ENCODE data around the gene TIMELESS.

TIMELESS gene

GRCh38 chr12:56398324-56398723 is 50.9 kb downstream of the TIMELESS start:
- Histone ChIP-seq H3K27ac (ENCODE audit: extremely low read depth, low read depth, low read length) (no peak overlapping the region), H3K9me3 (ENCODE audit: control insufficient read depth, insufficient read depth, low read depth, low read length) (no peaks in the 10 kb centered on the region), H3K36me3 (ENCODE audit: control insufficient read depth in 2 of 2, insufficient read depth in 1 of 2, low read length in 2 of 2) (no peaks in the 10 kb centered on the region), H3K4me1 (ENCODE audit: control insufficient read depth, insufficient read depth, low read length) (no peaks in the 10 kb centered on the region), H3K4me3 (ENCODE audit: low read depth, low read length) (no peak overlapping the region)
- POLR2A ChIA-PET: no interaction called here
- CTCF ChIA-PET: interaction anchor here (1.1 to 1.4 kb wide), 2 partner anchors 20 to 133 kb away, joined by 3 read pairs; no protein-coding TSS in a partner anchor
- no peak for TF ChIP-seq ZSCAN30 (tag by site-specific recombination; IDR thresholded peaks at IDR 0.05)
- TF ChIP-seq, protein P1, sequence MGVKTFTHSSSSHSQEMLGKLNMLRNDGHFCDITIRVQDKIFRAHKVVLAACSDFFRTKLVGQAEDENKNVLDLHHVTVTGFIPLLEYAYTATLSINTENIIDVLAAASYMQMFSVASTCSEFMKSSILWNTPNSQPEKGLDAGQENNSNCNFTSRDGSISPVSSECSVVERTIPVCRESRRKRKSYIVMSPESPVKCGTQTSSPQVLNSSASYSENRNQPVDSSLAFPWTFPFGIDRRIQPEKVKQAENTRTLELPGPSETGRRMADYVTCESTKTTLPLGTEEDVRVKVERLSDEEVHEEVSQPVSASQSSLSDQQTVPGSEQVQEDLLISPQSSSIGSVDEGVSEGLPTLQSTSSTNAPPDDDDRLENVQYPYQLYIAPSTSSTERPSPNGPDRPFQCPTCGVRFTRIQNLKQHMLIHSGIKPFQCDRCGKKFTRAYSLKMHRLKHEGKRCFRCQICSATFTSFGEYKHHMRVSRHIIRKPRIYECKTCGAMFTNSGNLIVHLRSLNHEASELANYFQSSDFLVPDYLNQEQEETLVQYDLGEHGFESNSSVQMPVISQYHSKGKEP (tag by site-specific recombination; IDR thresholded peaks at IDR 0.05): no peak
- no peak for TF ChIP-seq TRIM28 (IDR thresholded peaks at IDR 0.05; ENCODE audit: borderline replicate concordance, low read length)
- no peak for TF ChIP-seq ZNF174 (tag by site-specific recombination; IDR thresholded peaks at IDR 0.05)
- TF ChIP-seq ZNF654 (tag by site-specific recombination; IDR thresholded peaks at IDR 0.05; ENCODE audit: low read depth): no peak
- no peak for TF ChIP-seq ZNF529 (tag by site-specific recombination; IDR thresholded peaks at IDR 0.05; ENCODE audit: insufficient replicate concordance)
- no peak for TF ChIP-seq PATZ1 (tag by site-specific recombination; IDR thresholded peaks at IDR 0.05)
- no peak for TF ChIP-seq ZNF184 (tag by site-specific recombination; IDR thresholded peaks at IDR 0.05)
- TF ChIP-seq ZNF19 (tag by site-specific recombination; IDR thresholded peaks at IDR 0.05; ENCODE audit: low read depth): no peak
- no peak for TF ChIP-seq ZNF404 (tag by site-specific recombination; IDR thresholded peaks at IDR 0.05)
- TF ChIP-seq ZNF626 (tag by site-specific recombination; IDR thresholded peaks at IDR 0.05): no peak
- no peak for TF ChIP-seq ZNF837 (tag by site-specific recombination; IDR thresholded peaks at IDR 0.05)
- TF ChIP-seq ZNF335 (tag by site-specific recombination; conservative IDR thresholded peaks at IDR 0.05): no peak

DNA sequence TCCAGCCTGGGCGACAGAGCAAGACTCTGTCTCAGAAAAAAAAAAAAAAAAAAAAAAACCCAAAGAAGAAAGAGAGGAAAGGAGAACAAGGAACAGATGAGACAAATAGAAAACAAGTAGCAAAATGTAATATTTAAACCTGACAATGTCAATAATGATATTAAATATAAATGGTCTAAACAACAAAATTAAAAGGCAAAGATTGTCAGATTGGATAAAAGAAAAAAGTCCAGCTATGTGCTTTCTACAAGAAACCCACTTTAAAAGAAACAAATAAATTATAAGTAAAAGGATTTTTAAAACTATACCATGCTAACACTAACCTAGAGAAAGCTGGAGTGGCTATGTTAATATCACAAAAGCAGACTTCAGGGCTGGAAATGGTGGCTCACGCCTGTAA is 56.9 kb downstream of the TIMELESS start:
- TF ChIP-seq ZNF341 (tag by site-specific recombination; IDR thresholded peaks at IDR 0.05; ENCODE audit: low read depth) (no peak), ZNF423 (tag by site-specific recombination; IDR thresholded peaks at IDR 0.05) (no peak), PATZ1 (tag by site-specific recombination; IDR thresholded peaks at IDR 0.05) (no peak), ZNF664 (tag by site-specific recombination; IDR thresholded peaks at IDR 0.05) (no peak), ZNF211 (tag by site-specific recombination; IDR thresholded peaks at IDR 0.05; ENCODE audit: low read depth) (no peak), ZNF626 (tag by site-specific recombination; IDR thresholded peaks at IDR 0.05) (no peak), TRIM28 (IDR thresholded peaks at IDR 0.05; ENCODE audit: borderline replicate concordance, low read length) (no peak), ZNF133 (tag by site-specific recombination; IDR thresholded peaks at IDR 0.05) (no peak), PRDM1 (tag by site-specific recombination; IDR thresholded peaks at IDR 0.05) (no peak), ZNF623 (tag by site-specific recombination; IDR thresholded peaks at IDR 0.05) (no peak), ZBTB1 (tag by site-specific recombination; IDR thresholded peaks at IDR 0.05) (no peak), ZNF610 (tag by site-specific recombination; IDR thresholded peaks at IDR 0.05; ENCODE audit: borderline replicate concordance) (no peak)
- TF ChIP-seq, protein P2, sequence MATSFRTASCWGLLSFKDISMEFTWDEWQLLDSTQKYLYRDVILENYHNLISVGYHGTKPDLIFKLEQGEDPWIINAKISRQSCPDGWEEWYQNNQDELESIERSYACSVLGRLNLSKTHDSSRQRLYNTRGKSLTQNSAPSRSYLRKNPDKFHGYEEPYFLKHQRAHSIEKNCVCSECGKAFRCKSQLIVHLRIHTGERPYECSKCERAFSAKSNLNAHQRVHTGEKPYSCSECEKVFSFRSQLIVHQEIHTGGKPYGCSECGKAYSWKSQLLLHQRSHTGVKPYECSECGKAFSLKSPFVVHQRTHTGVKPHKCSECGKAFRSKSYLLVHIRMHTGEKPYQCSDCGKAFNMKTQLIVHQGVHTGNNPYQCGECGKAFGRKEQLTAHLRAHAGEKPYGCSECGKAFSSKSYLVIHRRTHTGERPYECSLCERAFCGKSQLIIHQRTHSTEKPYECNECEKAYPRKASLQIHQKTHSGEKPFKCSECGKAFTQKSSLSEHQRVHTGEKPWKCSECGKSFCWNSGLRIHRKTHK (tag by site-specific recombination; IDR thresholded peaks at IDR 0.05): no peak
- no peaks in the 10 kb centered on the region for H3K9me3 ChIP-seq (ENCODE audit: control insufficient read depth, insufficient read depth, low read depth, low read length)
- H3K27ac ChIP-seq (ENCODE audit: extremely low read depth, low read depth, low read length): no peak overlapping the region
- CTCF ChIA-PET: interaction anchor here (0.6 kb wide), 1 partner anchor 723 kb away, joined by 3 read pairs; no protein-coding TSS in a partner anchor
- POLR2A ChIA-PET: interaction anchor here (0.7 to 0.8 kb wide), 2 partner anchors 9 to 98 kb away, joined by 3 read pairs; no protein-coding TSS in a partner anchor
- no peaks in the 10 kb centered on the region for H3K4me1 ChIP-seq (ENCODE audit: control insufficient read depth, insufficient read depth, low read length)
- no peaks in the 10 kb centered on the region for H3K36me3 ChIP-seq (ENCODE audit: control insufficient read depth in 2 of 2, insufficient read depth in 1 of 2, low read length in 2 of 2)
- H3K4me3 ChIP-seq (ENCODE audit: low read depth, low read length): no peak overlapping the region
